Measurements from ENCODE around the gene ALPK3. TPM values are rescaled to one million over a fixed set of nuclear protein-coding genes. Genes with fewer than 3 reads are reported as not detected.
A peak's percentile ranks its signal among the peaks of the same experiment; 100 is the strongest.

The ALPK3 gene
- total and polyA plus RNA-seq, 7 experiments from 2014 or later, result 0.02 to 0.30 (median 0.19) TPM; not detected in 1

GRCh38 chr15:84914351-84914750 lies 97.2 kb downstream of the ALPK3 start:
- Histone ChIP-seq H3K4me3 (ENCODE audit: low read length) (no peak overlapping the region), H3K36me3 (ENCODE audit: control insufficient read depth in 2 of 3, insufficient read depth in 3 of 3, low read length in 3 of 3) (no peaks in the 10 kb centered on the region), H3K27me3 (ENCODE audit: control insufficient read depth in 2 of 2, insufficient read depth in 2 of 2, low read length in 2 of 2) (no peaks in the 10 kb centered on the region), H3K27ac (ENCODE audit: low read depth, low read length) (no peak overlapping the region), H3K4me1 (ENCODE audit: control insufficient read depth in 2 of 2, insufficient read depth in 2 of 2, low read length in 2 of 2) (no peaks in the 10 kb centered on the region), H3K9me3 (ENCODE audit: control insufficient read depth in 2 of 3, low read length in 3 of 3) (no peaks in the 10 kb centered on the region)
- Mint-ChIP-seq H3K27me3 (peaks cover 0 to 13% (median 6%) of the 10 kb centered on the region in 5 donors), H3K36me3 (peaks cover 0 to 2% (median 0%) of the 10 kb centered on the region in 5 donors), H3K9me3 (peaks cover 0 to 2% (median 0%) of the 10 kb centered on the region in 11 donors), H3K4me1 (peaks cover 0 to 28% (median 0%) of the 10 kb centered on the region in 7 donors), H3K27ac (no peak overlapping the region), H3K4me3 (peak overlapping the region in 1 of 10 donors; percentile 91)
- ChIA-PET POLR2A (no interaction called here), CTCF (no interaction called here)
- ATAC-seq (no peak), DNase-seq (no peak)
- intact Hi-C loops (cut with micrococcal nuclease), result loop anchor here in 1 of 2 donors (2.0 kb wide), 1 partner anchor 14 kb away; no protein-coding TSS in a partner anchor

GRCh38 chr15:84914909-84915605 lies 97.9 kb downstream of the ALPK3 start:
- H3K4me1 Mint-ChIP-seq, result peaks cover 0 to 28% (median 0%) of the 10 kb centered on the region in 7 donors
- peak overlapping the region in 1 of 10 donors; percentile 91 for H3K4me3 Mint-ChIP-seq
- peak; percentile 67 for ATAC-seq
- H3K9me3 ChIP-seq (ENCODE audit: control insufficient read depth in 2 of 3, low read length in 3 of 3), result no peaks in the 10 kb centered on the region
- H3K4me1 ChIP-seq (ENCODE audit: control insufficient read depth in 2 of 2, insufficient read depth in 2 of 2, low read length in 2 of 2), result no peaks in the 10 kb centered on the region
- H3K27ac ChIP-seq (ENCODE audit: low read depth, low read length), result no peak overlapping the region
- peaks cover 2 to 13% (median 6%) of the 10 kb centered on the region in 5 donors for H3K27me3 Mint-ChIP-seq
- H3K36me3 Mint-ChIP-seq, result peaks cover 0 to 2% (median 0%) of the 10 kb centered on the region in 5 donors
- peaks cover 0 to 2% (median 0%) of the 10 kb centered on the region in 11 donors for H3K9me3 Mint-ChIP-seq
- ChIA-PET CTCF (no interaction called here), POLR2A (no interaction called here)
- intact Hi-C loops (cut with micrococcal nuclease), result loop anchor here in 1 of 2 donors (2.0 kb wide), 1 partner anchor 14 kb away; no protein-coding TSS in a partner anchor
- H3K27ac Mint-ChIP-seq, result peak overlapping the region in 2 of 9 donors; percentile 60 to 94
- no peaks in the 10 kb centered on the region for H3K36me3 ChIP-seq (ENCODE audit: control insufficient read depth in 2 of 3, insufficient read depth in 3 of 3, low read length in 3 of 3)
- H3K27me3 ChIP-seq (ENCODE audit: control insufficient read depth in 2 of 2, insufficient read depth in 2 of 2, low read length in 2 of 2), result no peaks in the 10 kb centered on the region
- H3K4me3 ChIP-seq (ENCODE audit: low read length), result no peak overlapping the region
- DNase-seq, result peak in 1 of 9 donors; percentile 67

- Histone ChIP-seq H3K4me1 (ENCODE audit: control insufficient read depth in 2 of 2, insufficient read depth in 2 of 2, low read length in 2 of 2) (no peaks in the 10 kb centered on the region), H3K36me3 (ENCODE audit: control insufficient read depth in 2 of 3, insufficient read depth in 3 of 3, low read length in 3 of 3) (no peaks in the 10 kb centered on the region), H3K4me3 (ENCODE audit: low read length) (no peak overlapping the region), H3K9me3 (ENCODE audit: control insufficient read depth in 2 of 3, low read length in 3 of 3) (no peaks in the 10 kb centered on the region), H3K27ac (ENCODE audit: low read depth, low read length) (no peak overlapping the region), H3K27me3 (ENCODE audit: control insufficient read depth in 2 of 2, insufficient read depth in 2 of 2, low read length in 2 of 2) (no peaks in the 10 kb centered on the region)
- H3K27me3 Mint-ChIP-seq, result peaks cover 3 to 13% (median 6%) of the 10 kb centered on the region in 5 donors
- ChIA-PET POLR2A (no interaction called here), CTCF (no interaction called here)
- H3K36me3 Mint-ChIP-seq, result peaks cover 0 to 2% (median 0%) of the 10 kb centered on the region in 5 donors
- peak overlapping the region in 1 of 10 donors; percentile 47 for H3K4me3 Mint-ChIP-seq
- peak overlapping the region in 1 of 9 donors; percentile 74 for H3K27ac Mint-ChIP-seq
- peaks cover 0 to 27% (median 0%) of the 10 kb centered on the region in 7 donors for H3K4me1 Mint-ChIP-seq
- intact Hi-C loops (cut with micrococcal nuclease), result loop anchor here in 1 of 2 donors (2.0 kb wide), 1 partner anchor 13 kb away; no protein-coding TSS in a partner anchor
- no peak for DNase-seq
- H3K9me3 Mint-ChIP-seq, result peaks cover 0 to 2% (median 0%) of the 10 kb centered on the region in 11 donors
- no peak for ATAC-seq
Measured at GRCh38 chr15:84915606-84915958, 98.4 kb downstream of the ALPK3 start.

GRCh38 chr15:84917452-84917851 lies 100.3 kb downstream of the ALPK3 start:
- H3K4me3 Mint-ChIP-seq, result no peak overlapping the region
- CTCF ChIA-PET, result no interaction called here
- H3K27ac ChIP-seq (ENCODE audit: low read depth, low read length), result no peak overlapping the region
- no peaks in the 10 kb centered on the region for H3K27me3 ChIP-seq (ENCODE audit: control insufficient read depth in 2 of 2, insufficient read depth in 2 of 2, low read length in 2 of 2)
- H3K27me3 Mint-ChIP-seq, result peaks cover 5 to 10% (median 9%) of the 10 kb centered on the region in 5 donors
- H3K36me3 ChIP-seq (ENCODE audit: control insufficient read depth in 2 of 3, insufficient read depth in 3 of 3, low read length in 3 of 3), result no peaks in the 10 kb centered on the region
- ATAC-seq (no peak), DNase-seq (no peak)
- H3K36me3 Mint-ChIP-seq, result peaks cover 0 to 2% (median 0%) of the 10 kb centered on the region in 5 donors
- no peaks in the 10 kb centered on the region for H3K9me3 ChIP-seq (ENCODE audit: control insufficient read depth in 2 of 3, low read length in 3 of 3)
- no peak overlapping the region for H3K4me3 ChIP-seq (ENCODE audit: low read length)
- H3K9me3 Mint-ChIP-seq, result peaks cover 0 to 2% (median 0%) of the 10 kb centered on the region in 11 donors
- H3K4me1 Mint-ChIP-seq, result peaks cover 0 to 19% (median 0%) of the 10 kb centered on the region in 7 donors
- intact Hi-C loops (cut with micrococcal nuclease), result no loop called here
- peak overlapping the region in 1 of 9 donors; percentile 4 for H3K27ac Mint-ChIP-seq
- H3K4me1 ChIP-seq (ENCODE audit: control insufficient read depth in 2 of 2, insufficient read depth in 2 of 2, low read length in 2 of 2), result no peaks in the 10 kb centered on the region
- POLR2A ChIA-PET, result no interaction called here

- ATAC-seq (no peak), DNase-seq (no peak)
- no peak overlapping the region for H3K27ac ChIP-seq (ENCODE audit: low read depth, low read length)
- peaks cover 0 to 2% (median 0%) of the 10 kb centered on the region in 5 donors for H3K36me3 Mint-ChIP-seq
- H3K9me3 ChIP-seq (ENCODE audit: control insufficient read depth in 2 of 3, low read length in 3 of 3), result no peaks in the 10 kb centered on the region
- no peaks in the 10 kb centered on the region for H3K4me1 ChIP-seq (ENCODE audit: control insufficient read depth in 2 of 2, insufficient read depth in 2 of 2, low read length in 2 of 2)
- H3K27me3 ChIP-seq (ENCODE audit: control insufficient read depth in 2 of 2, insufficient read depth in 2 of 2, low read length in 2 of 2), result no peaks in the 10 kb centered on the region
- intact Hi-C loops (cut with micrococcal nuclease), result no loop called here
- H3K27ac Mint-ChIP-seq, result no peak overlapping the region
- ChIA-PET CTCF (no interaction called here), POLR2A (no interaction called here)
- peaks cover 0 to 14% (median 0%) of the 10 kb centered on the region in 7 donors for H3K4me1 Mint-ChIP-seq
- no peaks in the 10 kb centered on the region for H3K36me3 ChIP-seq (ENCODE audit: control insufficient read depth in 2 of 3, insufficient read depth in 3 of 3, low read length in 3 of 3)
- no peak overlapping the region for H3K4me3 Mint-ChIP-seq
- H3K9me3 Mint-ChIP-seq, result peaks cover 0 to 2% (median 0%) of the 10 kb centered on the region in 11 donors
- peaks cover 5 to 10% (median 9%) of the 10 kb centered on the region in 5 donors for H3K27me3 Mint-ChIP-seq
- H3K4me3 ChIP-seq (ENCODE audit: low read length), result no peak overlapping the region
Measured at GRCh38 chr15:84919106-84919667, 102.0 kb downstream of the ALPK3 start.

- Histone ChIP-seq H3K27me3 (ENCODE audit: control insufficient read depth in 2 of 2, insufficient read depth in 2 of 2, low read length in 2 of 2) (no peaks in the 10 kb centered on the region), H3K27ac (ENCODE audit: low read depth, low read length) (no peak overlapping the region), H3K4me3 (ENCODE audit: low read length) (no peak overlapping the region), H3K9me3 (ENCODE audit: control insufficient read depth in 2 of 3, low read length in 3 of 3) (no peaks in the 10 kb centered on the region), H3K4me1 (ENCODE audit: control insufficient read depth in 2 of 2, insufficient read depth in 2 of 2, low read length in 2 of 2) (no peaks in the 10 kb centered on the region), H3K36me3 (ENCODE audit: control insufficient read depth in 2 of 3, insufficient read depth in 3 of 3, low read length in 3 of 3) (no peaks in the 10 kb centered on the region)
- Mint-ChIP-seq H3K4me3 (no peak overlapping the region), H3K27me3 (peaks cover 0 to 9% (median 0%) of the 10 kb centered on the region in 5 donors), H3K36me3 (no peaks in the 10 kb centered on the region), H3K9me3 (no peaks in the 10 kb centered on the region), H3K27ac (no peak overlapping the region), H3K4me1 (no peaks in the 10 kb centered on the region)
- ATAC-seq (no peak), DNase-seq (no peak)
- ChIA-PET POLR2A (no interaction called here), CTCF (no interaction called here)
- intact Hi-C loops (cut with micrococcal nuclease), result no loop called here
Measured at GRCh38 chr15:84921121-84921520, 104.0 kb downstream of the ALPK3 start.
